GM19438 (cell line): Measurements from ENCODE around the gene ATXN2L.
A peak's percentile ranks its signal among the peaks of the same experiment; 100 is the strongest.
"Not testable (repeated sequence)": the region's sequence is repeated elsewhere in the genome, so short reads cannot be mapped to it uniquely, and the experiment has no call there.

Experiments
- ATAC-seq: cut with Tn5 transposase; IDR thresholded peaks from one replicate; pipeline ENCODE4 v1.9.1; 2021; ENCODE audit warnings: low read depth; ENCODE audit not compliant: unreplicated experiment

Gene ATXN2L

GRCh38 chr16:28837672-28838557, 15.1 kb downstream of the ATXN2L start:
- ATAC-seq = no peak

GRCh38 chr16:28838558-28838918, 15.7 kb downstream of the ATXN2L start:
- ATAC-seq = no peak

GRCh38 chr16:28839004-28839639, 16.3 kb downstream of the ATXN2L start:
- no peak for ATAC-seq

- ATAC-seq = no peak
Measured at GRCh38 chr16:28839899-28840298, 17.1 kb downstream of the ATXN2L start.

- no peak for ATAC-seq
Measured at GRCh38 chr16:28842696-28843095, 19.9 kb downstream of the ATXN2L start.

GRCh38 chr16:28843766-28844165, 21.0 kb downstream of the ATXN2L start:
- ATAC-seq = no peak

GRCh38 chr16:28844226-28844885, 21.6 kb downstream of the ATXN2L start:
- ATAC-seq = no peak

- no peak for ATAC-seq
Measured at GRCh38 chr16:28845293-28845692, 22.5 kb downstream of the ATXN2L start.

GRCh38 chr16:28845761-28846079, 22.9 kb downstream of the ATXN2L start:
- ATAC-seq = no peak

- ATAC-seq = peak; percentile 94
Measured at GRCh38 chr16:28846080-28846932, 23.5 kb downstream of the ATXN2L start, which contains the start of gene TUFM. TUFM (minus strand) TSS chr16:28846348; CDS start chr16:28846269, 79 bp downstream.

GRCh38 chr16:28846933-28847273, 24.1 kb downstream of the ATXN2L start:
- ATAC-seq = no peak

- no peak for ATAC-seq
Measured at GRCh38 chr16:28858421-28858820, 35.6 kb downstream of the ATXN2L start.

- no peak for ATAC-seq
Measured at GRCh38 chr16:28859326-28859725, 36.5 kb downstream of the ATXN2L start.

GRCh38 chr16:28863929-28864793, 41.4 kb downstream of the ATXN2L start:
- no peak for ATAC-seq

- no peak for ATAC-seq
Measured at GRCh38 chr16:28865001-28865688, 42.3 kb downstream of the ATXN2L start.

- ATAC-seq = no peak
Measured at GRCh38 chr16:28865722-28866453, 43.1 kb downstream of the ATXN2L start.

GRCh38 chr16:28866454-28866804, 43.6 kb downstream of the ATXN2L start:
- no peak for ATAC-seq

- ATAC-seq = no peak
Measured at GRCh38 chr16:28867241-28867640, 44.4 kb downstream of the ATXN2L start.

GRCh38 chr16:28867646-28868045, 44.8 kb downstream of the ATXN2L start:
- not testable (repeated sequence) for ATAC-seq
